ENCODE measurements around the gene ADAMTS19.

DNA sequence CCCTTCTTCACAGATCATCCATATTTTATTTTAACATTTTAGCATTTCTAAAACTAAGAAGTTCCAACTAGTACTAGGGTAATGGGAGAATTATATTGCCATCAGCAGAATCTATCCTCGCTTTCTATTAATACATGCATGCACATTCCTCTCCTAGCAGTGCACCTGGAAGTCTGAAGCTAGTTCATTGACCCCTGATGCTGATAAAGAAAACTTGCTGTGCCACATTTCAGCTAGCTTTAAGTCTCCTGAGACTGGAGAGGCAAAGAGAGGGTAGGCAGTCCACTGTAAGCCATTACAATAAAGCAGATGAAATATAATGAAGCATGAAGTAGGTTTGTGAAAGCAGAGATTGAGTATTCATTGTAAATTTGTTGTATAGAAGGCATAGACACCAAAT, 303.6 kb downstream of the ADAMTS19 start:
- TF ChIP-seq FOXP2 (optimal IDR thresholded peaks at IDR 0.05; ENCODE audit: borderline replicate concordance, extremely low read depth, extremely low read length, insufficient read depth) (no peak), TAF1 (IDR thresholded peaks at IDR 0.05; ENCODE audit: borderline replicate concordance, insufficient read depth, low read length) (no peak)
